Measurements from ENCODE around the gene CACNA1B. TPM values are rescaled to one million over a fixed set of nuclear protein-coding genes. Genes with fewer than 3 reads are reported as not detected.
A peak's percentile ranks its signal among the peaks of the same experiment; 100 is the strongest.
"Not testable (repeated sequence)": the region's sequence is repeated elsewhere in the genome, so short reads cannot be mapped to it uniquely, and the experiment has no call there.

Gene CACNA1B
- total and polyA plus RNA-seq, 9 of the 15 experiments (the other 6 are each of a cell fraction or from before 2014, with no cell fraction given), result 0.01 to 0.04 TPM; not detected in 7

DNA sequence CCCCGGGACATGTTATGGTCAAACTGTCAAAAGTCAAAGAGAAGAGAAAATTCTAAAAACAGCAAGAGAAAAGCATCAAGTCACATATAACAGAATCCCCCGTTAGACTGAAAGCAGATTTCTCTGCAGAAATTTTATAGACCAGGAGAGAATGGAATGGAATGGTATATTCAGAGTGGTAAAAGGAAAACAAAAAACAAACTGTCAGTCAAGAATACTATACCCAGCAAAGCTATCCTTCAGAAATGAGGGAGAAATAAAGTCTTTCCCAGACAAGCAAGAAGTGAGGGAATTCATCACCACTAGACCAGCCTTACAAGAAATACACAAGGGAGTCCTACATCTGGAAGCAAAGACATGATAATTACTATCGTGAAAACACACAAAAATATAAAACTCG lies 208.0 kb downstream of the CACNA1B start (continued):
- TF ChIP-seq, protein P1, sequence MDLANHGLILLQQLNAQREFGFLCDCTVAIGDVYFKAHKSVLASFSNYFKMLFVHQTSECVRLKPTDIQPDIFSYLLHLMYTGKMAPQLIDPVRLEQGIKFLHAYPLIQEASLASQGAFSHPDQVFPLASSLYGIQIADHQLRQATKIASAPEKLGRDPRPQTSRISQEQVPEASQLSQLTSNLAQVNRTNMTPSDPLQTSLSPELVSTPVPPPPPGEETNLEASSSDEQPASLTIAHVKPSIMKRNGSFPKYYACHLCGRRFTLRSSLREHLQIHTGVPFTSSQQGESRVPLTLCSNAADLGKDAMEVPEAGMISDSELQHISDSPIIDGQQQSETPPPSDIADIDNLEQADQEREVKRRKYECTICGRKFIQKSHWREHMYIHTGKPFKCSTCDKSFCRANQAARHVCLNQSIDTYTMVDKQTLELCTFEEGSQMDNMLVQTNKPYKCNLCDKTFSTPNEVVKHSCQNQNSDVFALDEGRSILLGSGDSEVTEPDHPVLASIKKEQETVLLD (IDR thresholded peaks at IDR 0.05), result no peak
- TF ChIP-seq TARDBP (IDR thresholded peaks at IDR 0.05) (no peak), ZFP1 (CRISPR knock-in tag; IDR thresholded peaks at IDR 0.05) (peak; percentile 89), NFE2 (IDR thresholded peaks at IDR 0.05; ENCODE audit: low read depth) (no peak), ZNF75A (CRISPR knock-in tag; IDR thresholded peaks at IDR 0.05) (no peak), EHMT2 (IDR thresholded peaks at IDR 0.05) (no peak), FOXA1 (IDR thresholded peaks at IDR 0.05; ENCODE audit: borderline replicate concordance) (no peak), SMAD2 (IDR thresholded peaks at IDR 0.05; ENCODE audit: low read depth, low read length) (no peak), TRIM28 (IDR thresholded peaks at IDR 0.05) (peak; percentile 59; the same call in 1 of the 2 replicates)
- TF ChIP-seq, protein P2, sequence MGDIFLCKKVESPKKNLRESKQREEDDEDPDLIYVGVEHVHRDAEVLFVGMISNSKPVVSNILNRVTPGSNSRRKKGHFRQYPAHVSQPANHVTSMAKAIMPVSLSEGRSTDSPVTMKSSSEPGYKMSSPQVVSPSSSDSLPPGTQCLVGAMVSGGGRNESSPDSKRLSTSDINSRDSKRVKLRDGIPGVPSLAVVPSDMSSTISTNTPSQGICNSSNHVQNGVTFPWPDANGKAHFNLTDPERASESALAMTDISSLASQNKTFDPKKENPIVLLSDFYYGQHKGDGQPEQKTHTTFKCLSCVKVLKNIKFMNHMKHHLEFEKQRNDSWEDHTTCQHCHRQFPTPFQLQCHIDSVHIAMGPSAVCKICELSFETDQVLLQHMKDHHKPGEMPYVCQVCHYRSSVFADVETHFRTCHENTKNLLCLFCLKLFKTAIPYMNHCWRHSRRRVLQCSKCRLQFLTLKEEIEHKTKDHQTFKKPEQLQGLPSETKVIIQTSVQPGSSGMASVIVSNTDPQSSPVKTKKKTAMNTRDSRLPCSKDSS (IDR thresholded peaks at IDR 0.05; ENCODE audit: low read depth, partially characterized antibody), result peak; percentile 39

DNA sequence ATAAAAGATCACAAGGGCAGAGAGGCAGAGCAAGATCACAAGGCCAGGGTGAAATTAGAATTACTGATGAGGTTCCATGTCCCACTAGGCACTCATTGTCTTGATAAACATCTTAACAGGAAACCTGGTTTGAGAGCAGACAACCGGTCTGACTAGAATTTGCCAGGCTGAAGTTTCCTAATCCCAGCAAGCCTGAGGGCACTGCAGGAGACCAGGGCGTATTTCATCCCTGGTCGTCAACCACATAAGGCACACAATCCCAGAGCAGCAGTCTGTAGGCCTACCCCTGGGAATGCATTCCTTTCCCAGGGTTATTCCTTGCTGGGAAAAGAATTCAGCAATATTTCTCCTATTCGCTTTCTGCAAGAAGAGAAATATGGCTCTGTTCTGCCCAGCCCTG lies 214.5 kb downstream of the CACNA1B start:
- in situ Hi-C loops (cut with MboI); intact Hi-C loops (cut with micrococcal nuclease): not testable (repeated sequence)

More for the DNA sequence above, 214.5 kb downstream of the CACNA1B start:
- DNase-seq (ENCODE audit: extremely low read depth in 1 of 4, low spot score in 3 of 4); CTCF ChIA-PET (ENCODE audit: low intra/inter-chr PET ratio); H3K4me2 ChIP-seq (ENCODE audit: insufficient read depth, low read length); ATAC-seq; H3K36me3 ChIP-seq (ENCODE audit: control insufficient read depth, insufficient read depth, low read length); H3K9ac ChIP-seq (ENCODE audit: insufficient read depth in 1 of 2, low read depth in 2 of 2, low read length in 2 of 2); H3K4me3 ChIP-seq; BruUV-seq (replicated peaks); H2AFZ ChIP-seq (ENCODE audit: low read depth, low read length); POLR2A ChIA-PET; H3K79me2 ChIP-seq (ENCODE audit: control insufficient read depth, insufficient read depth, low read length); FAIRE-seq; H3K4me1 ChIP-seq (replicated peaks in 1 of 2; ENCODE audit: control insufficient read depth in 2 of 2, insufficient read depth in 2 of 2, low read length in 2 of 2); H3K9me1 ChIP-seq (ENCODE audit: control insufficient read depth, insufficient read depth, low read length); H3K27ac ChIP-seq (ENCODE audit: extremely low read depth, low read depth, low read length); H4K20me1 ChIP-seq (replicated peaks; ENCODE audit: control insufficient read depth, insufficient read depth, low read length); H3K9me3 ChIP-seq (replicated peaks; ENCODE audit: control insufficient read depth, insufficient read depth, low read depth, low read length): not testable (repeated sequence)
- WGBS (ENCODE audit: insufficient coverage, low coverage, missing lambda C conversion rate), result 0% methylated on average over 4 of the region's 4 CpGs
- peaks cover 0 to 11% of the 10 kb centered on the region in 2 experiments; a peak in 3 of 5 replicates for H3K27me3 ChIP-seq (ENCODE audit: control insufficient read depth in 2 of 2, insufficient read depth in 2 of 2, low read length in 2 of 2)
